Kidney glomerular epithelial cell (primary cell): ENCODE measurements around the gene ASTL.
"Not testable (repeated sequence)": the region's sequence is repeated elsewhere in the genome, so short reads cannot be mapped to it uniquely, and the experiment has no call there.

Experiments
- DNase-seq: peaks from one replicate; lab custom pipeline; 2025; lab: John Stamatoyannopoulos, UW

ASTL gene

GRCh38 chr2:96146153-96146880, 8.0 kb upstream of the ASTL start:
- DNase-seq: no peak

- DNase-seq: no peak
Observed at GRCh38 chr2:96145848-96146152, 7.5 kb upstream of the ASTL start.

DNA sequence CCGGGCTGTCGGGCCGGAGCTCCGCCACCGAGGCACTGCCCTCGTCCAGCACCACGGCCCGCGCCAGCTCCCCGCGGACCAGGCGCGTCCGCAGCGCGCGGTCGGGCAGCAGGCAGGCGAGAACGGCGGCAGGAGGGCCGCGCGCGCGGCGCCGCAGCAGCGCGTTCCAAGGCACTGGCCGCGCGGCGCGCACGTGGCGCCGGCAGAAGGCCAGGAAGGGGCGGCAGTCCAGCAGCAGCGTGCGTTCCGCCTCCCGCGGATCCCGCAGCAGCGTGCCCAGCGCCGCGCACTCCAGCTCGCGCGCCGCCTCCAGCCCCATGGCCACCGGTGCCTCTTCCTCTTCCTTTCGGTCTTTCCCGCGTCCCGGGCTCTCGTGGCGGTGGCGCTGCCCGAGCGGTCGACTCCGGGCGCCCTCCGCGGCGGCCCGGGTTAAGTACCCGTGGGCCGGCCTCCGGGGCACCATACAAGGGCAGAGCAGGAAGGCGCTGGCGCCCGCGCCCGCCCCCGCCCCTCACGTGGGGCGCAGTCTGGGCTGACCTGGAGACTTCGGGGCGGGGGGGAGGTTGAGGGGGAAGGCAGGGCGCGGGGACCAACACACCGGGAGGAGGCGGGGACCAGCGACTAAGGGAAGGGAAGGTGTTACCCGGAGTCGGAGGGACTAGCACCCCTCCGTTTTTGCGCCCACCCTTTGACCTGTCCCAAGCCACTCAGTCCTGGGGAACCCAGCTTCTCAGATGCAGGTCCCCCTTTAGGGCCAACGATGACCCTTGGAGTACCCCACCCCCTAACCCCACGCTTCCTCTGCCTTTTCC, 6.9 kb upstream of the ASTL start, which contains the start of gene DUSP2:
TSS of gene DUSP2 (minus strand) at position 405 of the 812 bp plus-strand sequence. CDS start at position 319, 86 bp downstream.
- peak; percentile 52 for DNase-seq

GRCh38 chr2:96144481-96145035, 6.3 kb upstream of the ASTL start:
- DNase-seq: no peak

DNA sequence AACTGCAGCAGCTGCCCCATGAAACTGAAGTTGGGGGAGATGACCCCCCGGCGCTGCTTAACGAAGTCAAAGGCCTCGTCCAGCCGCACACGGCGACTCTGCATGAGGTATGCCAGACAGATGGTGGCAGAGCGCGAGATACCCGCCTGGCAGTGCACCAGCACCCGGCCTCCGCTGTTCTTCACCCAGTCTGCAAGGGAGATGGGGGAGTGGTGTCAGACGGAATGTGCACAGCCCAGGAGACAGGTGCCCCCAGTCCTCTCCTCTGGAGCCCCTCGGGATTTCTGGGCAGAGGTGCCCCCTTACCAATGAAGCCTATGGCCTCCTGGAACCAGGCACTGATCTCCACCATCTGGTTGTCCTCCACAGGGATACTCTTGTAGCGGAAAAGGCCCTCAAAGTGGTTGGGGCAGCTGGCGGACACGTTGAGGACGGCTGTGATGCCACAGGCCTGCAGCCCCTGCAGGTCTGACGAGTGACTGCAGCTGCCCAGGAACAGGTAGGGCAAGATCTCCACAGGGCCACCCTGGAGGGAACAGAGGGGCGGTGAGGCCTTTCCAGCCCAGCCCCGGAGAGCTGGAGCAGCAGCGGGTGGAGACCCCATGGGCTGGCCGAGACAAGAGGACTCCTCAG, 5.7 kb upstream of the ASTL start:
- no peak for DNase-seq

- DNase-seq: no peak
Observed at GRCh38 chr2:96143231-96143847, 5.0 kb upstream of the ASTL start.

GRCh38 chr2:96142217-96143113, 4.2 kb upstream of the ASTL start:
- no peak for DNase-seq

DNA sequence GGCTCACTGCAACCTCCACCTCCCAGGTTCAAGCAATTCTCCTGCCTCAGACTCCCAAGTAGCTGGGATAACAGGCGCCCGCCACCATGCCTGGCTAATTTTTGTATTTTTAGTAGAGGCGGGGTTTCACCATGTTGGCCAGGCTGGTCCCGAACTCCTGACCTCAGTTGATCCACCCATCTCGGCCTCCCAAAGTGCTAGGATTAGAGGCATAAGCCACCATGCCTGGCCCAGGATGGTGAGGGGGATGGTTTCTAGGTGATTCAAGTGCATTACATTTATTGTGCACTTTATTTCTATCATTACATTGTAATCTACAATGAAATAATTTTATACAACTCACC, 3.3 kb upstream of the ASTL start:
- not testable (repeated sequence) for DNase-seq

DNA sequence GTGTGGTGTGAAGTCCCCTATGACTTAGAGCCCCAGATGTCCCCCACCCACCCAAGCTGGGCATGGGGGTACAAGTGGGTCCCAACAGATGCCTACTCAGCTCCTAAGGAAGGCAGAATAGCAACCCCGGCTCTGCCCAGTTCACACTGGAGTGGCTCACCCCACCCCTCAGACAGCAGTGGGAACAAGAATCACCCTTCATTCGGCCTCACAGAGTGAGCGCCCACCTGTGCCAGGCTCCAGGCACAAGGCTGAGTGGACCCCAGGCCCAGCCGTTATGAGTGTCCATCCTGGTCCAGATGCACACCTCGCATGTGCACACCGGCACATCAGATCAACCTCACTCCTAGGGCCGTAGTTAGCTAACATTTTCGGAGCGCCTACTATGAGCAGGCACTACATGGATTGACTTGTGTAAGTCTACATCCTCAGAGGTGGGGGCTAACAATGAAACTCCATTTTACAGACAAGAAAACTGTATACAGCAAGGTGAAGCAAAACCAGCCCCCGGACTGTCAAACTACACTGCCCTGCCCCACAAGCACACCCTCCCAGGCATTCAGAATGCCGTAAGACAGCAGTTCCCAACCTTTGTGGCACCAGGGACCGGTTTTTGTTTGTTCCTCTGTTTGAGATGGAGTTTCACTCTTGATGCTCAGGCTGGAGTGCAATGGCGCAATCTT, 2.8 kb upstream of the ASTL start:
- DNase-seq: no peak

DNA sequence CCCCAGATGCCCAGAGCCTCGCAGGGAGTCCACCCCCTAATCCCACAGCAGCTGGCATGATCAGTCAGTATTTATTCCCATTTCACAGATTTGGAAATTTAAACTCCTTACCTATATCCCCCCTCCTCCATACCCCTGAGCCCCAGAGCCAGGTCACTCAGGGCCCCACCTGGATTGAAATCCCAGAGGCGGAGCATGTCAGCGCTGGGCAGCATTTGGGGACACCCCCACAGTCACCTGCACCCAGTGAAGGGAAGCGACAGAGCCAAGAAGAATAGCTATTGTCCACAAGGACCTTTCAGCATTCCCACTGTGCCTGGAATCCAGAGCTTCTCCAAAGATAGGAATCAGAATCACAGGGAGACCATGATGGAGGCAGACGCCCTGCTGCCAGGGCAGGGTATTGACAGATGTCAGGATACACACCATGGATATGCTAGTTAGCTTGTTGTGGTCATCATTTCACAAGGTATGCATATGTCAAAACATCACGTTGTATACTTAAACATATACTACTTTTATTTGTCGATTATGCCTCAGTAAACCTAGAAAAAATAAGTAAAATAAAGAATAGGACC, 968 bp upstream of the ASTL start:
- DNase-seq: no peak

DNA sequence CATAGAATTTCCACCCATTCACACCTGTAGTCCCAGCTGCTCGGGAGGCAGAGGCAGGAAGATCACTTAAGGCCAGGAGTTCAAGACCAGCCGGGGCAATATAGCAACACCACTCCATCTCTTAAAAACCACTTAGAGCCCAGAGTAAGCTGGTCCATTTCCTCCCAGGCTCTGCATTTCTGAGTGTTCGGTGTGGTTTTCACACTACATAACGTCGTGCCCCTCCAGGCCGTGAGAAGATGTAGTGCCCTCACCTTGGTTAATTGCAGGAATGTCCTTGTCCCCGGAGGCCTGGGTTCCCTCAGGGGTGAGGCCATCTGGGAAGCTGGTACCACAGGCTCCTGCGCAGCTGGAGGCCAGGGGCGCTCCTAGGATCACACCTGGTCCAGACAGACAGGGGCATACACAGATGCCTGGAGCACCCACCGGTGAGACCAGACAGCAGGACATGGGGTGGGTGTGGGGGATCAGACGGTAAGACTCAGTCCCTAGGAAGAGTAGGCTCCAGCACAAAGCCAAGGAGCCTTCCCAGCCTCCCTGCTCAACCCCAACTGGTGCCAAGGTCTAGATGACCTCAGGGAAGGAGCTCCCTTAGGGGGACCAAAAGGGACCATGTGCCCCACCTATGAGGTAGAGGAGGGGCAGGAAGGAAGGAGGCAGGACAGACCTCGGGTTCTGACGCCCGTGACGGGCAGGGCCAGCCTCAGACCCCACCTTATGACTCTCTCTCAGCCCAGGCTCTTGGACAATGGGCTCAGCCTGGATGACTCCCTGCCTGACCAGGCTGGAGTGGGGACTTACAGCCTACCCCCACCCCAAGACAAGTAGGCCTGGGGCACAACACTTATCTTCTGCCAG, 752 bp downstream of the ASTL start:
- no peak for DNase-seq

GRCh38 chr2:96136129-96136720, 2.1 kb downstream of the ASTL start:
- DNase-seq: no peak

- DNase-seq: no peak
Observed at GRCh38 chr2:96135621-96136020, 2.7 kb downstream of the ASTL start.

- no peak for DNase-seq
Observed at GRCh38 chr2:96135171-96135570, 3.1 kb downstream of the ASTL start.

DNA sequence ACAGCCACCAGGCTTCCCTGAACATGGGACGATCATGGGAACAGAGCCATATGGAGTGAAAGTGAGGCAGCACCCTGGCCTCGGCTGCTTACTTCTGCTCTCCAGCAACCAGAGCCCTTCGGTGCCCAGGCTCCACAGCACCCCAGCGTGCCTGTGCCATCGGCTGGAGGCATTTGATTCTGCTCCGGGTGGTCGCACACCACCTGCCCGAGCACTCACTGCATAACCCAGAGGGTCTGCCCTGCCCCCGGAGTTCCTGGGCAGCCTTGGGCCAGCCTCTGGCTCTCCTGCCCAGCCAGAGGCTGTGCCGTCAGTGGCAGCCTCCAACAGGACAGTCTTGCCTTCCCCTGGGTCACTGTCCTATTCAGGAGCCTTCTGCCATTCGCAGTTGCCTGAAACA, 3.9 kb downstream of the ASTL start:
- DNase-seq: no peak

- no peak for DNase-seq
Observed at GRCh38 chr2:96131813-96132745, 6.2 kb downstream of the ASTL start.

DNA sequence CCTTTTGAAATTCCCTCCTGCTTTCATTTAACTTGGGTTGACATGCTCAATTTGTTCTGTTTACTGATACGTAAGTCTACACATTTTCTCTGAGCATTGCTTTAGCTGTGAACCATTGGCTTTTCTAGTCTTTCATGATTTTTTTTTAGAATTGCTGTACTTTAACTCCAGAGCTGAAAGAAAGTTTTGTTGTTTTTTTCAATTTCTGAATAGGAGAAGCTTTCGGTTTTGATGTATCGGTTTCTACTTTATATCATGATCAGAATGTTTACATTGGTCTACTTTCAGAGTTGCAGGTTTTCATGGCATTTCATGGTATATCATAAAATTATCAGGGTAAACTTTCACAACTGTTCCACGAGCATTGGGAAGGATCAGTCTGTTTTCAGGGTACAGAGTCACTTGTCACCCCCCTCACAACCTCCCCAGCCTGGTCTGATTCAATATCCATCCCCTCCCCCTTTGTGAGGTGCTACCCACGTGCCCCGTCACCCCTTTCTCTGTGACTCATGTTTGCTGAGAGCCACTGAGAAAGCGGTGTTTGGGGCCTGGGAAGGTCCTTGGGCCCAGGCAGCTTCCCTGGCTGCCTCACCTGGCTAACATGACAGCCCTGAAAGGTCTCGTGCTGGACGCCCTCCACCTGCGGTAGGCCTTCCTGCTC, 7.0 kb downstream of the ASTL start:
- no peak for DNase-seq
